Measurements from ENCODE around the gene TNPO3. TPM values are rescaled to one million over a fixed set of nuclear protein-coding genes. Genes with fewer than 3 reads are reported as not detected.

The TNPO3 gene
- total RNA-seq, 1 donor from 2014 or later = 96.2 TPM

GRCh38 chr7:128935342-128935730, 119.6 kb downstream of the TNPO3 start:
- no peaks in the 10 kb centered on the region for H4K20me1 ChIP-seq (ENCODE audit: low read depth)
- no peaks in the 10 kb centered on the region for H3K4me1 ChIP-seq
- no peak for DNase-seq (ENCODE audit: low spot score)
- no peak overlapping the region for H2AFZ ChIP-seq (replicated peaks)
- H3K4me3 ChIP-seq = no peak overlapping the region
- no peaks in the 10 kb centered on the region for H3K79me2 ChIP-seq (ENCODE audit: low read depth)
- H3K27me3 Mint-ChIP-seq (ENCODE audit: insufficient read depth, low read depth) = peaks cover 39% of the 10 kb centered on the region
- no peak overlapping the region for H3K27ac Mint-ChIP-seq
- no peak overlapping the region for H3K4me3 Mint-ChIP-seq
- peaks cover 62% of the 10 kb centered on the region for H3K27me3 ChIP-seq
- peaks cover 4% of the 10 kb centered on the region for H3K36me3 Mint-ChIP-seq
- H3F3A ChIP-seq (ENCODE audit: low read depth) = peaks cover 6% of the 10 kb centered on the region
- peaks cover 4% of the 10 kb centered on the region for H3K9me3 Mint-ChIP-seq
- TF ChIP-seq EZH2 (IDR thresholded peaks at IDR 0.05) = no peak
- TF ChIP-seq, protein P1, sequence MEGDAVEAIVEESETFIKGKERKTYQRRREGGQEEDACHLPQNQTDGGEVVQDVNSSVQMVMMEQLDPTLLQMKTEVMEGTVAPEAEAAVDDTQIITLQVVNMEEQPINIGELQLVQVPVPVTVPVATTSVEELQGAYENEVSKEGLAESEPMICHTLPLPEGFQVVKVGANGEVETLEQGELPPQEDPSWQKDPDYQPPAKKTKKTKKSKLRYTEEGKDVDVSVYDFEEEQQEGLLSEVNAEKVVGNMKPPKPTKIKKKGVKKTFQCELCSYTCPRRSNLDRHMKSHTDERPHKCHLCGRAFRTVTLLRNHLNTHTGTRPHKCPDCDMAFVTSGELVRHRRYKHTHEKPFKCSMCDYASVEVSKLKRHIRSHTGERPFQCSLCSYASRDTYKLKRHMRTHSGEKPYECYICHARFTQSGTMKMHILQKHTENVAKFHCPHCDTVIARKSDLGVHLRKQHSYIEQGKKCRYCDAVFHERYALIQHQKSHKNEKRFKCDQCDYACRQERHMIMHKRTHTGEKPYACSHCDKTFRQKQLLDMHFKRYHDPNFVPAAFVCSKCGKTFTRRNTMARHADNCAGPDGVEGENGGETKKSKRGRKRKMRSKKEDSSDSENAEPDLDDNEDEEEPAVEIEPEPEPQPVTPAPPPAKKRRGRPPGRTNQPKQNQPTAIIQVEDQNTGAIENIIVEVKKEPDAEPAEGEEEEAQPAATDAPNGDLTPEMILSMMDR (IDR thresholded peaks at IDR 0.05) = no peak
- no peak for TF ChIP-seq EZH2phosphoT487 (IDR thresholded peaks at IDR 0.05)
- no peaks in the 10 kb centered on the region for H3K36me3 ChIP-seq
- H3K9me3 ChIP-seq (ENCODE audit: low read depth) = no peaks in the 10 kb centered on the region
- H3K9ac ChIP-seq = no peak overlapping the region
- no peak overlapping the region for H3K27ac ChIP-seq
- H3K4me2 ChIP-seq = no peak overlapping the region
- H3K4me1 Mint-ChIP-seq = peaks cover 13% of the 10 kb centered on the region

- no peak for TF ChIP-seq EZH2phosphoT487 (IDR thresholded peaks at IDR 0.05)
- no peak for TF ChIP-seq EZH2 (IDR thresholded peaks at IDR 0.05)
- TF ChIP-seq, protein P1 (IDR thresholded peaks at IDR 0.05) = no peak
- Mint-ChIP-seq H3K4me1 (peaks cover 13% of the 10 kb centered on the region), H3K9me3 (peaks cover 4% of the 10 kb centered on the region), H3K27ac (no peak overlapping the region), H3K4me3 (no peak overlapping the region), H3K27me3 (ENCODE audit: insufficient read depth, low read depth) (peaks cover 32% of the 10 kb centered on the region), H3K36me3 (peaks cover 4% of the 10 kb centered on the region)
- Histone ChIP-seq H3K4me3 (no peak overlapping the region), H2AFZ (replicated peaks) (no peak overlapping the region), H3K79me2 (ENCODE audit: low read depth) (no peaks in the 10 kb centered on the region), H3K4me2 (no peak overlapping the region), H4K20me1 (ENCODE audit: low read depth) (no peaks in the 10 kb centered on the region), H3K27me3 (peaks cover 55% of the 10 kb centered on the region), H3K27ac (no peak overlapping the region), H3F3A (ENCODE audit: low read depth) (peaks cover 6% of the 10 kb centered on the region), H3K9me3 (ENCODE audit: low read depth) (no peaks in the 10 kb centered on the region), H3K4me1 (no peaks in the 10 kb centered on the region), H3K9ac (no peak overlapping the region), H3K36me3 (no peaks in the 10 kb centered on the region)
- no peak for DNase-seq (ENCODE audit: low spot score)
Observed at GRCh38 chr7:128934361-128935341, 120.3 kb downstream of the TNPO3 start.

DNA sequence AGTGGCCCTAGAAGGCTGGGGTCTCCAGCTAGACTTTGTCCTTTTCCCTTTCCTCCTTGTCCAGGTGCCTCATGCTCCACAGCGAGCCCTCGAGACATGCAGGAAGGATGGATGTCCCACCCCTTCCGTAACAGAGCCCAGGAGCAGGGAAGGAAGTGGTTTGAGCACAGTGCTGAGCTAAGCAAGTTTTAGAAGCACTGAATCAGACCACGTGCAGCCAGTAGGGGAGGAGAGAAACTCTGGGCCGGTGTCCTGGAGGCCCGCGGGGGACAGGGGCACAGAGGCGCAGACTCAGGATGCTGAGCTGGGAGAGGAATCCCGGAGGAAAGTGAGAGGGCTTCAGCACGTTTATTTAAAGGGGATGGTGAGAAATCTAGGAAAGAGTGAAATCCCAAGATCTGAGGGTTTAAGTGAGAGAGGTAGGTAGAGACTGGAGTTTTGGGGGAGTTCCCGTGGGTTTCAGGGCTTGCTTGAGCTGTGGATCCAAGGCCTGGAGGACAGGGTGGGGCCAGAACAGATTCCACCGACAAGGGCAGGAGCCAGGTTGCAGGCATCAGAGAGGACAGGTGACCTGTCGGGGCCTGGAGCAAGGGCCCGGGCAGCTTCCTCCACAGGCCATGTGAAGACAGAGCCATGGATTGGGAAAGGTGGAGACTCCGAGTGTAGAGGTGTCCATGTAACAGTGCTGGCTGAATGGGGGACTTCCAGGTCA, 121.6 kb downstream of the TNPO3 start:
- H3K9ac ChIP-seq = no peak overlapping the region
- H3K4me2 ChIP-seq = no peak overlapping the region
- H3K9me3 ChIP-seq (ENCODE audit: low read depth) = no peaks in the 10 kb centered on the region
- peaks cover 6% of the 10 kb centered on the region for H3F3A ChIP-seq (ENCODE audit: low read depth)
- no peak overlapping the region for H3K27ac ChIP-seq
- H3K4me1 Mint-ChIP-seq = peaks cover 9% of the 10 kb centered on the region
- H3K9me3 Mint-ChIP-seq = peaks cover 4% of the 10 kb centered on the region
- no peak overlapping the region for H3K27ac Mint-ChIP-seq
- H3K27me3 ChIP-seq = peaks cover 42% of the 10 kb centered on the region
- H3K36me3 ChIP-seq = no peaks in the 10 kb centered on the region
- no peaks in the 10 kb centered on the region for H3K4me1 ChIP-seq
- no peaks in the 10 kb centered on the region for H3K79me2 ChIP-seq (ENCODE audit: low read depth)
- TF ChIP-seq, protein P1 (IDR thresholded peaks at IDR 0.05) = no peak
- TF ChIP-seq EZH2phosphoT487 (IDR thresholded peaks at IDR 0.05) = no peak
- no peak for TF ChIP-seq EZH2 (IDR thresholded peaks at IDR 0.05)
- H3K27me3 Mint-ChIP-seq (ENCODE audit: insufficient read depth, low read depth) = peaks cover 26% of the 10 kb centered on the region
- no peak overlapping the region for H3K4me3 ChIP-seq
- peak overlapping the region; percentile 72 for H2AFZ ChIP-seq (replicated peaks)
- no peak for DNase-seq (ENCODE audit: low spot score)
- H3K4me3 Mint-ChIP-seq = no peak overlapping the region
- no peaks in the 10 kb centered on the region for H4K20me1 ChIP-seq (ENCODE audit: low read depth)
- peaks cover 4% of the 10 kb centered on the region for H3K36me3 Mint-ChIP-seq

All from neural progenitor cell (in vitro differentiated cells).